H4 (cell line): ENCODE data around the gene UTRN. TPM values are rescaled to one million over a fixed set of nuclear protein-coding genes. Genes with fewer than 3 reads are reported as not detected.

ENCODE experiments used
- DNase-seq: peaks from one replicate; pipeline ENCODE4 v3.0.0-alpha.2; 2015; ENCODE audit warnings: low spot score
- total RNA-seq: library from RNA; depleted of rRNA; stranded (reverse); fragments of >200 nt; shearing (Covaris generic); gene quantifications from 2 replicates; pipeline ENCODE4 v1.2.3, GENCODE V29; 2014

UTRN gene
- total RNA-seq, 1 experiment from 2014 or later = 15.8 TPM

DNA sequence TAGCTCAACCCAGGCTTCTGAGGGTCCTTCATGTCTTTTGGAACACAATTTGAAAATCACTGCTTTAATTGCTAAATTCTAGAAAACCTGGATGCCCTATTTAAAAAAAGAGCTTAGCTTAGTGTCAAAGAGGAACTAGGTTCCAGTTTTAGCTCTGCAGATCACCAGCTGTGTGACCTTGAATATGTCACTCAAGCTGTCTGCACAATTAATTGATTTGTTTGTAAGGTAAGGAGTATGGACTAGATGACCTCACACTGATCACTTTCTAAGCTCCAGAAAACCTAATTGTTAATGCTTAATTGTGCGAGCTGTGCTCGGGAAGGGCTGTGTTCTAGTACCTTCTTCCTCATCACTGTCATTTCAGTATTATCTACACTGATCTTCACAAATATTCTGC, 26.2 kb downstream of the UTRN start:
- no peak for DNase-seq

DNA sequence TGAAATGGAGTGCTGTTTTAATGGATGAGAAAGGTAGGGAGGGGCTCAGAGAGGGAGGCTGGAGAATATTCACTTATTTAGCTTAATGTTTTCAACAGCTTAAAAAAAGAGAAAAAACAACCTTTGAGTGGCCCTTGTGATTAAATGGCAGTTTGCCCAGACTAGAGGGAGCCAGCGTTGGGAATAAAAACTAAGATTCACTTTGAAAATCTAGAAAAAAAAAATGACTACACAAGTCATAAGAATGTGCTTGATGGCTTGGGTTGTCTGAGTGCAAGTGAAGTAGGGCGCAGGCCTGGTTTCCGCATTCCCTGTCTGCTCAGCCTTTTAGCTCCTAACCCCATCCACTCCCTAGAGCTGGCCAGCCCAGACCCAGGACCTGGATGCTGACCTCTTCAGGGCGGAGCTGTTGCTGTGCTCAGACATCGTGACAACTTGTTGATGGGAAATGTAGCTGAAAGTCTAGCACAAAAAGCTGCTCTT, 28.9 kb downstream of the UTRN start:
- no peak for DNase-seq

DNA sequence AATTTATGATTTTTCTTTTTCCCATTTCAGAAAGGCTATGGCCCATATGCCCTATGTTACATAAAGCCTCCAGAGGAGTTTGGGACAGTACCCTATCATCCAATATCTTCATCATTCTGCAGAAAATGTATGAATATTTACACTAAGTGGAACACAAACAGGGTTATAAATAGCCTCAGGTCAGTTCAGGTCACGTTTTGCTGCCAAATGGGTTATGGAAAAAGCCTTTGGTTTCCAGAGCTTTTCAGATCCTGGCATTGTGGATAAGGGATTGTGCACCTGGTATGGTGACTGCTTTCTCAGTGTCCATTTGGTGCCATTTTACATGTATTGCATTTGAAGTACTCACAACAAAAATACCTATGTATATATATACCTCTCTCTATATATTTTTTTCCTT, 29.4 kb downstream of the UTRN start:
- no peak for DNase-seq

DNA sequence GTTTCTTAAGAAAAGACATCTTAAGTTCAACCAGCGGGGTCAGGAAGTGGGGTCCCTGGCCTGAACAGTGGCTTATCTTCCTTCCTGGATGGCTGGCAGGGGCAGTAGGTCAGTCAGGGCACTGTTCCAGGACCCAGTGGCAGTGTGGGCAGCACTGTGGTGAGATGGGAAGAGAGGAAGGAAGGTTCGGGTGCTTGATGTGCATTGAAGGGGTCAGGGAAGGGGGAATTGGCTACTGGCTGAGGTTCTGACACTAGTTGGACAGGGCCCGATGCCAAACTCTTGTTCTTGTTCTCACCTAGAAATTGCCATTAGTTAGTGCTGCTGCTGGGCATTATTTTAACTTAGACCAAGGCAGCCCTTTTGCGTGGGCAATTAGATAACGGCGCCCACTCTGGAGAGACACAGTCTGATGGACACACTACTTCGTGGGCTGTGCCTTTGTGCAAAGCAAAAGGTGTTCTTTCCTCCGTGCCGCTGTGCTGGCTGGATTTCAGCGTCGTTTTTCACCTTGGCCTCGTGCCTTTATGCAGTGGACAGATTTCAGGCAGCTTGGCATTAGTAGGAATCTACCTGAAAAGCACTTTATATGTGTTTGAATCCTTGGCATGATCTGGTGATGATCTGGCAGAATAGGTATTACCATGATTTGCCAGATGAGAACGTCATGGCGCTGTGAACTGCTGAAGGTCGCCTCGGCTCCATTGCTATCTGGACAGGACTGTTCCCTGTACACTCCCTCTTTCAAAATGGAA, 30.3 kb downstream of the UTRN start:
- DNase-seq = no peak

DNA sequence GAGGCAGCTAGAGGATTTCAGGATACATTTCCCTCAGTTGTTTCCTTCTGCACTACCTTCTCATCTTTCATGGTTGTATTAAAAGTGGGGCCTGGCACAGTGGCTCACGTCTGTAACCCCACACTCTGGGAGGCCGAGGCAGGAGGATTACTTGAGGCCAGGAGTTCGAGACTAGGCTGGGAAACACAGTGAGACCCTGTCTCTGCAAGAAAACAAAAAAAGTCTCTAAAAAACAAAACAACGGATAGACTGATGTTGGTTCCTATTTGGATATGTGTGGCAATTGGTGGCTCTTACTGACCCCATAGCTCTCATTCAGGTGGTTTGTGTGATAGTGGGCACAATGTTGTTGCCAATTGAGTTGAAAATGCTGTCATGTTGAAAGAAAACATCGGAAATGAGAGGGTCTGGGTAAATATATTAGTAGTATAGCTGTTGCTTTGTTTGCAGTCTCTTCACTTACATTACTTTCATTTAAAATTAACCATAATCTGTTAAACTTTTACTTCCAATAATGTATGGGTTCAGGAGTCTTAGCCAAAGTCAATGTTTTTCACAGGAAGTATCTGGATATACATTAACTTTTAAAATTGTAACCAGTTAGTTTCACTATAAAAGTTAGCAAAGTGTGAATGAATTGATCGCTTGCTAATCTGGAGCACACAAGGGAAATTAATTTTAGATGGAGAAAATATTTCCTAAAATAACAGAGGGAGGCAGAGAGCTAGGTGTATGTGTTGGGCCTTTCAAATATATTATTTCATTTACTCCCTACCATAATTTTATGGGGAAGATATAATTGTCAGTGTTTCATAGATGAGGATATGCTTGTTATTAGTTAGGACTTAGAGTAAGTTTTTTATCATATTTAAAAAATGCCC, 31.1 kb downstream of the UTRN start:
- DNase-seq = no peak

DNA sequence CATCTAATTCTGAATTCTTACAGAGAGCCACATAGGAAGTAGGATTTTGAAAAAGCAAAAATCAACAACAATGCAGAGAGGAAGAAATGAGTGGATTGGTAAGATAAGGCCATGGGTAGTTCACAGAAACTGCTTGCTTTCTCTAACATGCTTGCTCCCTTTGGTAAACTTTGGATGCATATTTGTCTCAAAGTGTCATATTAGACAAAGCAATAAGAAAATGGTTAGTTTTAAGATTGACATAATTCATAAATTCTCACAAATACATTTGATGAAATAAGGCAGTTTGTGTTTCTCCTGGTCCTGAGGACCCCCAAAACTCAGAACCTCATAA, 31.7 kb downstream of the UTRN start:
- DNase-seq = no peak

DNA sequence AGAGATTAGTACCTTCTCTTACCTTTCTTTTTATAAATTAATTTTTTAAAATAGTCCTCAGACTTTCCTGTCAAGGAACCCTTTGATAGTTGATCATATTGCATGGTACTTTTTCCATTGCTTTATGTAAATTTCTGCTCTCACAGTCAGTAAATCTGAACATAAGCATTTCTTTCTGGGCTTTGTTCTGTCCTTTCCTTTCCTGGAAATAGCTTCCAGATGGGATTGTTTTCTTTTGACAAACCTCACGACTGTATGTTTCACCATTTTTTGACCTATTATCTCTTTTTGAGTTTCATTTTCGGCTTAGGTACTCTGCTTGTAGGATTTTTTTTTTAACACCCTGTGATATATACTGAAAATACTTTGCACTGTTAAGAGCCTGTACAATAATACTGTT, 32.6 kb downstream of the UTRN start:
- no peak for DNase-seq

DNA sequence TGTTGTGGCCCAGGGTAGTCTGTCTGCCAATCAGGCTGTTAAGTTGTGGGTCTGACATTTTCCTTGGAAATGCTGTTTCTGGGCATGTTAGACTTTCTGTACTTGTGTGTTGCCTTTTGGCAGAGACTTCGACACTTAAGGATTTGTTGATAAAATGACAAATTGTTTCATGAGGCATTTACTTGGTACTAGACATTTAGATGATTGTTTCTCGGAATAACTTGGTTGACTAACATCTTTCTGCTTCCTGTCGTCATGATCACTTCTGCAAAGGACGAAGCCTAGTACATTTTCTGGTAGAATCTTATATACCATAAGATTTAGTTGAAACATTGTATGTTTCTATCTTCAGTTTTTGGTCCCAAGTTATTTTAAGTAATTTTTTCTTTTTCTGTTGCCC, 34.1 kb downstream of the UTRN start:
- DNase-seq = no peak

DNA sequence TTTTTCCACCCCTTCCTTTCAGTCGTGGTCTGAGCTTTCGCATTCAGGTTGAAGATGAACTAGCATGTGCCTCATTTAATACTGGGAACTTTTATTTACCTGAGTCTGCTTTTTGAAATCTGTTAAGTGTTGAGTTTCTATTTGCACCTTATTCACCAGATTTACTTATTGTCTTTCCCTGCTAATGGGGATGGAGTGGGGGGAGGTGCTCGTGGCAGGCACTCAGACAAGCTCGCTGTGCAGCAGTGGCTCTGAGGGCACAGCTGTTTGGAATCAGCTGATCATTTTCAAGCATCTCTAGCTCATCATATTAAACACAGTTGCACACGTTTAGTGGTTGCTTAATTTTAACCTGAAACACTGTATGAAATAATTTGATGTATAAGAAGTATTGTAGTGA, 35.6 kb downstream of the UTRN start:
- no peak for DNase-seq

DNA sequence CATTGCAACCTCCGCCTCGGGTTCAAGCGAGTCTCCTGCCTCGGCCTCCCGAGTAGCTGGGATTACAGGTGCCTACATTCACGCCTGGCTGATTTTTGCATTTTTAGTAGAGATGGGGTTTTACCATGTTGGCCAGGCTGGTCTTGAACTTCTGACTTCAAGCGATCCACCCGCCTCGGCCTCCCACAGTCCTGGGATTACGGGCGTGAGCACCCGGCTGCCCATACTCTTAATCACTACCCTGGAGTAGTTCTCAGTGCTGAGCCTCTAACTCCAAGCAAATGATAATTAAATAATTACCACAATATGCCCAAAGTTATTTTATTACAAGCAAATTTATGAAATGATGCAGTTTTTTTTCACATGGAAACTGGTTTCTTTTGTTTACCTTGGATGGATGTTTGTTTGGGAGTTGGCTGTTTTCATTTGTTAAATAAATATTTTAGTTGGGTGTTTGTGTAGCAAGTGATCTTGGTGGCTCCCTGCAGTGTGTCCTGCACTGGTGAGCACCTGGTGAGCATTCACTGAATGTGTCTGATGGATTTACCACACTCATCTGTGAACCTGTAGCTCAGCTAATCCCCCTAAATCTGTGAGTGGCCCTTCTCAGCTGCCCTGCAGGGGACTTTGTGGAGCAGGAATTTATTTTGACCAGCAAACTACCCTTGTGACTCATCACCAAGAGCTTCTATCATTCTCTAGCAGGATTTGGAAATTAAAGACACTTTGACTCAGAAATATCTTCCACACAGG, 36.9 kb downstream of the UTRN start:
- DNase-seq = no peak

DNA sequence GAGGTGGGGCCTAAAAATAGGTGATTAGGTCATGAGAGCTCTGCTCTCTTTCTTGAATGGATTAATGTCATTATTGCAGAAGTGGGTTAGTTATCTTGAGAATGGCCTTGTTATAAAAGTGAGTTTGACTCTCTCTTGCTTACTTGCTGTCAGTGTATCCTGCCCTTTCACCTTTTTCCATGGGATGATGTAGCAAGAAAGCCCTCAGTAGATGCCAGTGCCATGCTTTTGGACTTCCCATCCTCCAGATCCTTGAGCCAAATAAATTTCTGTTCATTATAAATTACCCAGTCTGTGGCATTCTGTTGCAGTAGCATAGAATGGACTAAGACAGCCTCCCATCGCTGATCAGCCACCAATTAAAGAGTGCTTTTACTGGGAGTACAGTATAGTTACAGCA, 40.1 kb downstream of the UTRN start:
- DNase-seq = no peak

DNA sequence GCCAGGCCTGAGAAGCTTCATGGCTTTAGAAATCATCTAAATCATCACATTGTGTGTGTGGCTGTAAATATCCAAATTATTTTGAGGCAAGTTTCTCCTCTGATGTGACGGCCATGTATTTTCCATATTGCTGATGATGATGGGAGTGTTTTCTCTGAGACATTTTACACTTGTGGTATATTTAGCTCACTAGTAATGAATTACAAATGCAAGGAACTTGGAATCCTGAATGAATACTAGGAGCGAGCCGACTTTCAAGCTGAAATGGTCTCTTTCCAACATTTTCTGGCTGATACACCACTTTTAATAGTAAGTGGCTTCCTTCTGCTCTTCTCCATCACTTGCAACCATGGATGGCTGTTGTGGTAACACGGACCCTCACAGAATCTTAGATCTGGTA, 41.3 kb downstream of the UTRN start:
- DNase-seq = no peak

DNA sequence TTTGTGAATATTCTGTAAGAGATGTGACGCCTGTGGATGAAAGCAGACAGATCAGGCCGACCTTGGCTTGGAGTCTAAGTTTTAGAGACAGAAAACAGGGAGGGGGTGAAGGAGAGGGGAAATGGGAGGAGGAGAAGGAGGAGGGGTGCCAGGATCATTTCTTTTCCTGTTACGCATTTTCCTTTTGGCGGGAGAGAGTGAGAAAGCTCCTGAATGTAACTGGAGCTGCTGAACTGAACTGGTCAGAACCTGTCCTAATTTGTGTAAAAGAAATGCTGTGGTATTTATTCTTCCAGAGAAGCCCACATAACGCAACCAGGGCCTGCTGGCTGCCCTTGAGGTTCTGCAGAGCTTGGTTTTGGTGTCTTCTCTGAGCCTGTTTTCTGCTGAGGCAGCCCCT, 41.9 kb downstream of the UTRN start:
- no peak for DNase-seq

DNA sequence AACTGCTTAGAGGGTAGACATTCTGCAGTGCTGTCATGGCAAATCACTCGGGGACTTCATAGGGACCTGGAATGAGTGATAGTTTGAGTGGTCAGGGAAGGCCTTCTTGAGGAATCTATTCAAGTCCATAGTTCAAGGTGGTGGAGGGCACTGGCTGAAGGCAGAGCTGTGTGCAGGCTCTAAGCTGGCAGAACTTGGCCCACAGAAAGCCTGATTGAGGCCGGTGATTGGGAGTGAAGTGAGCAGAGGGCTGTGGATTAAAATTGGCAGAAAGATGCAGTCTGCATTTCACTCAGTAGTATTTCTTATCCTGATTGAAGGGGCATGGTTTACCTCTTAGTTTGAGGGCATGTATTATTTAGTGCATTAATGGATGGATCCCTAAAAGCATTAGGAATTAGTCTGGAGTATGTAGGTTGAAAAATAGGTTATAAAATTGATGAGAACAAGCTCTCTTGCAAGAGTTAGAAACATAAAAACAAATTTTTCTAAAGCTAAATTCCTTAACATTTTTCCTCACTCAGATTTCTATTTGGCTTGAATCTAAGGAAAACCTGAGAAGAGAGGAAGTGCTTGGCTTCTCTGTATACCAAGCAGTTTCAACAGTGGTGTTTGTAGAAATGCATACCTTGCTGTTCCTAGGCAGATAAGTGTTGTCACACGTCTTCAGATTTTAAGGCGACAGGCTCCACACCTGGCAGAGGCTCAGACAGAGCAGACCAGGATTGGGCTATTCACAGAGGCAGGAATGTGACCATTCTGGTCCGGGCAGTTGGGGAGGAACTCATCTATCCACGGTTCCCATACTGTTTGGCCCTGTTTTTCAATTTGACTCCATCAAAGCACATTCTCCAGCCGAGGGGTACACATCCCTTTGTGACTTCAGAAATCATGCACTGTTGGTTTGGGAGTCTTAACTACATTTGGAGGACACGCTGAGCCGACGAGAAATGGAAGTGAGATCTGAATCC, 45.2 kb downstream of the UTRN start:
- no peak for DNase-seq

DNA sequence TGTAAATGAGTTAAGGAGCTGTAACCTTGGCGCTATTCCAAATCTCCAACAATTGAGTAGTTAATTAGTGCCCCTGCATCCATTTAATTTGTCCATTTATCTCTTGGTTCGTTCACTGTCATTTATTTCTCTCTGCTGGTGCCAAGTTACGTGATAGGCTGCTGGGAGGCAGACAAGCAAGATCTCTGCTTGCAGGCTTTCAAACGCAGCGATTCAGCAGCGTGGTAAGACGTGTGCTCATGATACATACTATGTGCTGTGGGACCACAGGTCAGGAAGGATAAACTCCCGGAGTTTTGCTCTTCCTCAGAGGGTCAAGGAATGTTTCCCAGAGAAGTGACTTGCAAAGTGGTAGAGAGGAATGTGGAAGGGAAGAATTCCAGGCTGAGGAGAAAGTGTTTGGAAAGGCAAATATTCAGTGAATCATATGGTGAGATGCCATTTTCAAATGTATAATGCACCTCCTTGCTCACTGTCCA, 46.4 kb downstream of the UTRN start:
- no peak for DNase-seq

DNA sequence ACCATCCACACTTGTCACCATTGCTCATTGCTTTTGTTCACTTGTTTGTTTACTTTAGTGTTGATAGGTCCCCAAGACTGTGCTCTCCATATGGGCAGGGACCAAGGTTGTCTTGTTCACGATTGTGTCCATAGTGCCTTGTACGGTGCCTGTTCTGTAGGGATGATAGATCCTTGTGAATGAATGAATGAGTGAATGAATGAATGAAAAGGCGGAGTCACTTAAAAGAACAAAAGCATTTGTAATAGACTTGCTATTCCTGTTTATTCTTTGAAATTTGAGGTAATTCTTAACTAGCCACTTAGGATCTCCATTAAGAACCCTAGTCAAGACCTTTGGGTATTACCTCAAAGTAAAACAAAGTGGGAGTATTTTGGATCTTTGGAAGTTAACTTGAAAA, 47.0 kb downstream of the UTRN start:
- DNase-seq = no peak

DNA sequence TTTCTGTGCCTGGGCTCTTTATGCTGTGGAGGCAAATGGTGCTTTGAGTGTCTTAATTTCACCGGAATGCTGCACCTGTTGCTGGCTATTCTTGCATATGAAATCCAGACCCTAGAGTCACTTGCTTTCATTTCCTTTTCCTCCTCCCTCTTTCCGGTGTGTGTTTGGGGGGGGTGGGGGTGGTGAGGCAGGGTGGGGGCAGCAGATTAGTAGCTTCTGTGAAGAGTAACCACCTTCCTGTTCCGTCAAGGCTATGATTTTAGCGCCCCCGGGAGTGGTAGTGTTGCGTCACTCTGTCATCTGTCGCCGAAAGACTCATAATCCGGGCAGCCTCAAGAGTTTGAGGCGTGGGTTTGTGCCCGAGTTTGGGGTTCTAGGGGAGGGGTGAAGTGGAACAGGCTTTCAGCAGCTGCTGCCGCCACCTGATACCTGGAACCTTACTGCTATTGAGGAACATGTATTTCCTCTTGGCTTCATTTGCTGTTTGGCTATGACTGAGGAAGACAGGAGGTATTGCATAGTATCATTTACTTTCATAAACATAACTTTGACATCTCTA, 49.1 kb downstream of the UTRN start:
- no peak for DNase-seq
